Epithelial cell of prostate (primary cell): Measurements from ENCODE around the gene PLPP1.
"Not testable (repeated sequence)": the region's sequence is repeated elsewhere in the genome, so short reads cannot be mapped to it uniquely, and the experiment has no call there.

Experiments
- DNase-seq: peaks from one replicate; pipeline ENCODE4 v3.0.0-alpha.2; 2011; ENCODE audit warnings: low read depth, low spot score
- H3K27ac ChIP-seq: fragments of 450-650 bp; 2 replicates; pipeline ENCODE4 v1.5.1; 2017; ENCODE audit warnings: mild to moderate bottlenecking

PLPP1 gene

GRCh38 chr5:55509097-55509496 is 25.7 kb downstream of the PLPP1 start:
- DNase-seq: no peak
- no peak overlapping the region for H3K27ac ChIP-seq

- no peak for DNase-seq
- H3K27ac ChIP-seq: no peak overlapping the region
Measured at GRCh38 chr5:55507574-55507973, 27.2 kb downstream of the PLPP1 start.

GRCh38 chr5:55505711-55506110 is 29.1 kb downstream of the PLPP1 start:
- H3K27ac ChIP-seq, DNase-seq: not testable (repeated sequence)

- H3K27ac ChIP-seq, DNase-seq: not testable (repeated sequence)
Measured at GRCh38 chr5:55503917-55504316, 30.8 kb downstream of the PLPP1 start.

GRCh38 chr5:55502759-55503158 is 32.0 kb downstream of the PLPP1 start:
- H3K27ac ChIP-seq: no peak overlapping the region
- DNase-seq: no peak

- no peak overlapping the region for H3K27ac ChIP-seq
- DNase-seq: no peak
Measured at GRCh38 chr5:55498457-55498856, 36.3 kb downstream of the PLPP1 start.

- no peak overlapping the region for H3K27ac ChIP-seq
- no peak for DNase-seq
Measured at GRCh38 chr5:55497712-55498111, 37.1 kb downstream of the PLPP1 start.

GRCh38 chr5:55495216-55495615 is 39.5 kb downstream of the PLPP1 start:
- H3K27ac ChIP-seq: no peak overlapping the region
- no peak for DNase-seq

GRCh38 chr5:55492449-55492848 is 42.3 kb downstream of the PLPP1 start:
- DNase-seq: peak; percentile 22
- H3K27ac ChIP-seq: no peak overlapping the region

- no peak overlapping the region for H3K27ac ChIP-seq
- no peak for DNase-seq
Measured at GRCh38 chr5:55485073-55485472, 49.7 kb downstream of the PLPP1 start.

GRCh38 chr5:55484531-55484930 is 50.2 kb downstream of the PLPP1 start:
- DNase-seq: no peak
- H3K27ac ChIP-seq: no peak overlapping the region

GRCh38 chr5:55483885-55484284 is 50.9 kb downstream of the PLPP1 start:
- no peak overlapping the region for H3K27ac ChIP-seq
- no peak for DNase-seq

GRCh38 chr5:55481293-55481855 is 53.4 kb downstream of the PLPP1 start:
- no peak overlapping the region for H3K27ac ChIP-seq
- no peak for DNase-seq

- no peak for DNase-seq
- no peak overlapping the region for H3K27ac ChIP-seq
Measured at GRCh38 chr5:55480781-55481180, 54.0 kb downstream of the PLPP1 start.

GRCh38 chr5:55472642-55473041 is 62.1 kb downstream of the PLPP1 start:
- DNase-seq: no peak

GRCh38 chr5:55471468-55471867 is 63.3 kb downstream of the PLPP1 start:
- H3K27ac ChIP-seq: no peak overlapping the region
- no peak for DNase-seq

More at GRCh38 chr5:55472642-55473041, 62.1 kb downstream of the PLPP1 start:
- no peak overlapping the region for H3K27ac ChIP-seq

GRCh38 chr5:55470282-55470681 is 64.5 kb downstream of the PLPP1 start:
- no peak for DNase-seq
- H3K27ac ChIP-seq: no peak overlapping the region

- no peak for DNase-seq
- H3K27ac ChIP-seq: no peak overlapping the region
Measured at GRCh38 chr5:55469839-55470238, 64.9 kb downstream of the PLPP1 start.

- H3K27ac ChIP-seq: no peak overlapping the region
- no peak for DNase-seq
Measured at GRCh38 chr5:55467862-55468551, 66.8 kb downstream of the PLPP1 start.

GRCh38 chr5:55463613-55464012 is 71.2 kb downstream of the PLPP1 start:
- no peak overlapping the region for H3K27ac ChIP-seq

GRCh38 chr5:55459572-55459971 is 75.2 kb downstream of the PLPP1 start:
- H3K27ac ChIP-seq: no peak overlapping the region
- DNase-seq: no peak

More at GRCh38 chr5:55463613-55464012, 71.2 kb downstream of the PLPP1 start:
- DNase-seq: no peak
